Measurements from ENCODE around the gene HOXB3. TPM values are rescaled to one million over a fixed set of nuclear protein-coding genes. Genes with fewer than 3 reads are reported as not detected.
A peak's percentile ranks its signal among the peaks of the same experiment; 100 is the strongest.

Gene HOXB3
- total and polyA plus RNA-seq, 2 of the 4 experiments (the other 2 are of a cell fraction), result 6.3 to 59.6 TPM

- Histone ChIP-seq H3K4ac (ENCODE audit: low read depth, low read length) (no peak overlapping the region), H3K56ac (ENCODE audit: extremely low read depth, insufficient read depth, low read length) (no peak overlapping the region), H2AFZ (replicated peaks; ENCODE audit: low read length, poor library complexity) (peak overlapping the region; percentile 38), H3K36me3 (ENCODE audit: control insufficient read depth, insufficient read depth, low read length) (no peaks in the 10 kb centered on the region), H2BK20ac (ENCODE audit: low read depth, low read length) (no peak overlapping the region), H2AK9ac (replicated peaks; ENCODE audit: low read depth, low read length, poor library complexity) (no peak overlapping the region), H3K14ac (replicated peaks; ENCODE audit: low read depth, low read length) (no peak overlapping the region), H3K23ac (ENCODE audit: low read depth, low read length) (peak overlapping the region; percentile 45; the same call in 1 of the 2 replicates), H2BK15ac (ENCODE audit: low read depth, low read length) (no peak overlapping the region), H4K20me1 (ENCODE audit: insufficient read depth, low read length) (peaks cover 4% of the 10 kb centered on the region; the same call in 1 of the 2 replicates), H3K4me3 (ENCODE audit: insufficient read depth, low read depth, low read length) (no peak overlapping the region), H3K4me1 (ENCODE audit: control insufficient read depth, insufficient read depth, low read length) (no peaks in the 10 kb centered on the region; the same call in 1 of the 2 replicates), H3K9me3 (ENCODE audit: control insufficient read depth, insufficient read depth, low read length) (peaks cover 2% of the 10 kb centered on the region; the same call in 1 of the 2 replicates), H4K5ac (ENCODE audit: low read depth, low read length) (no peak overlapping the region), H3K9me1 (ENCODE audit: insufficient read depth, low read length) (no peaks in the 10 kb centered on the region), H3K9ac (ENCODE audit: low read depth, low read length) (no peak overlapping the region), H2BK5ac (ENCODE audit: low read depth, low read length, poor library complexity, severe bottlenecking) (no peak overlapping the region), H3K4me2 (ENCODE audit: low read depth, low read length) (peak overlapping the region; percentile 33; the same call in 1 of the 2 replicates), H2AK5ac (ENCODE audit: low read depth, low read length) (no peak overlapping the region), H3K27ac (ENCODE audit: insufficient read depth, low read length) (no peak overlapping the region), H4K91ac (ENCODE audit: insufficient read depth, low read depth, low read length) (no peak overlapping the region), H3K18ac (ENCODE audit: low read depth, low read length) (no peak overlapping the region), H3K27me3 (ENCODE audit: control insufficient read depth, insufficient read depth, low read length) (peaks cover 72% of the 10 kb centered on the region), H4K8ac (ENCODE audit: low read depth in 2 of 2, low read length in 2 of 2) (no peak overlapping the region), H3K79me1 (ENCODE audit: low read depth in 1 of 2, low read length in 2 of 2) (0 out of 4 replicates have a peak, but pooled peaks cover 0 to under 1% of the 10 kb centered on the region in 2 experiments), H2BK120ac (ENCODE audit: low read depth, low read length) (no peak overlapping the region)
- 3% methylated on average over 25 of the region's 43 CpGs; no CpG with 5 or more reads in 1 of the 2 experiments for WGBS, 2 experiments (ENCODE audit: extremely low coverage in 2 of 2, insufficient read length in 1 of 2)
- dilution Hi-C loops (cut with HindIII; ENCODE audit: low sequenced_read_pairs, unreplicated experiment) (no loop called here), intact Hi-C loops (cut with micrococcal nuclease) (loop anchor here (1.0 to 2.0 kb wide), 6 partner anchors 281 to 591 kb away; no protein-coding TSS in a partner anchor), in situ Hi-C loops (cut with MboI; ENCODE audit: low sequenced_read_pairs) (no loop called here)
- DNase-seq, result no peak
- ATAC-seq (ENCODE audit: low read depth), result no peak
- ChIA-PET CTCF (interaction anchor here (0.6 to 1.5 kb wide), 7 partner anchors 9 to 592 kb away, joined by 3 to 4 read pairs (median 3); no protein-coding TSS in a partner anchor), POLR2A (ENCODE audit: unreplicated experiment) (no interaction called here)
- no peak for TF ChIP-seq MAFK (IDR thresholded peaks at IDR 0.05; ENCODE audit: low read depth, low read length)
- no TSS peak for BruUV-seq (replicated peaks)
Measured at GRCh38 chr17:48617471-48618255, 27.6 kb upstream of the HOXB3 start.
